ENCODE measurements around the gene SBF2. TPM values are rescaled to one million over a fixed set of nuclear protein-coding genes. Genes with fewer than 3 reads are reported as not detected.
"Not testable (repeated sequence)": the region's sequence is repeated elsewhere in the genome, so short reads cannot be mapped to it uniquely, and the experiment has no call there.

Gene SBF2
- total RNA-seq, 5 donors from 2014 or later (not counting 1 experiment from before 2014, with no cell fraction given) = 9.5 to 23.5 (median 13.0) TPM

DNA sequence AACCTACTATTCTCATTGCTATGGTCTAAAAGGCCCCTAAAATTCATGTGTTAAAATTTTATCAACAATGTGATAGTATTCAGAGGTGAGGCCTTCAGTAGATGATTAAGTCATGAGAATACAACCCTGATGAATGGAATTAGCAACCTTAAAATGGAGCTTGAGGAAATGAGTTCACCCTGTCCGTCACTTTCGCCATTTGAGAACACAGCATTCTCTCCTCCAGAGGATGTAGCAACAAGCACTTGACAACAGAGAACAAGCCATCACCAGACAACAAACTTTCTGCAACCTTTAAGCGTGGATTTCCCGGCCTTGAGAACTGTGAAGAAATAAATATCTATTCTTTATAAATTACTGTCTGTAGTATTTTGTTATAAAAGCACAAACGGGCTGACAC lies 197.0 kb downstream of the SBF2 start:
- peaks cover 5 to 31% (median 27%) of the 10 kb centered on the region in 3 donors for H3K9me3 Mint-ChIP-seq
- H3K4me3 ChIP-seq (ENCODE audit: control insufficient read depth in 1 of 2, extremely low read depth in 1 of 2, low read length in 1 of 2) = no peak overlapping the region
- ATAC-seq (replicated peaks in 1 of 4) (no peak), DNase-seq (no peak)
- WGBS (ENCODE audit: insufficient coverage) = no CpG with 5 or more reads among the region's 5 CpGs
- H3K4me1 Mint-ChIP-seq = peaks cover 4 to 8% (median 7%) of the 10 kb centered on the region in 3 donors
- ChIA-PET CTCF (no interaction called here), POLR2A (no interaction called here)
- no peak overlapping the region for H3K27ac ChIP-seq (ENCODE audit: low read length)
- H3K27ac Mint-ChIP-seq = no peak overlapping the region
- no peak overlapping the region for H3K4me3 Mint-ChIP-seq
- H3K27me3 ChIP-seq (replicated peaks in 1 of 2; ENCODE audit: control insufficient read depth in 2 of 2, extremely low read depth in 1 of 2, insufficient read depth in 2 of 2, low read length in 1 of 2) = no peaks in the 10 kb centered on the region
- peaks cover 34% of the 10 kb centered on the region for H3K36me3 Mint-ChIP-seq
- no peaks in the 10 kb centered on the region for H3K36me3 ChIP-seq (ENCODE audit: control insufficient read depth in 2 of 2, extremely low read depth in 1 of 2, insufficient read depth in 1 of 2, low read length in 1 of 2)
- no peaks in the 10 kb centered on the region for H3K9me3 ChIP-seq
- no peaks in the 10 kb centered on the region for H3K27me3 Mint-ChIP-seq
- H3K4me1 ChIP-seq (ENCODE audit: control insufficient read depth in 1 of 2, extremely low read depth in 1 of 2, insufficient read depth in 2 of 2, low read length in 2 of 2) = no peaks in the 10 kb centered on the region

- ATAC-seq (replicated peaks in 1 of 4) (no peak), DNase-seq (no peak)
- Histone ChIP-seq H3K4me3 (ENCODE audit: control insufficient read depth in 1 of 2, extremely low read depth in 1 of 2, low read length in 1 of 2) (no peak overlapping the region), H3K4me1 (ENCODE audit: control insufficient read depth in 1 of 2, extremely low read depth in 1 of 2, insufficient read depth in 2 of 2, low read length in 2 of 2) (no peaks in the 10 kb centered on the region), H3K27me3 (replicated peaks in 1 of 2; ENCODE audit: control insufficient read depth in 2 of 2, extremely low read depth in 1 of 2, insufficient read depth in 2 of 2, low read length in 1 of 2) (no peaks in the 10 kb centered on the region), H3K9me3 (no peaks in the 10 kb centered on the region), H3K36me3 (ENCODE audit: control insufficient read depth in 2 of 2, extremely low read depth in 1 of 2, insufficient read depth in 1 of 2, low read length in 1 of 2) (no peaks in the 10 kb centered on the region), H3K27ac (ENCODE audit: low read length) (no peak overlapping the region)
- Mint-ChIP-seq H3K36me3 (peaks cover 24% of the 10 kb centered on the region), H3K4me1 (peaks cover 12 to 15% (median 14%) of the 10 kb centered on the region in 3 donors), H3K4me3 (no peak overlapping the region), H3K9me3 (peaks cover 5 to 22% (median 20%) of the 10 kb centered on the region in 3 donors), H3K27me3 (no peaks in the 10 kb centered on the region), H3K27ac (no peak overlapping the region)
- ChIA-PET CTCF (no interaction called here), POLR2A (no interaction called here)
- WGBS (ENCODE audit: insufficient coverage) = no CpG with 5 or more reads among the region's 4 CpGs
These were observed 198.4 kb downstream of the SBF2 start for GRCh38 chr11:10095412-10096208.

DNA sequence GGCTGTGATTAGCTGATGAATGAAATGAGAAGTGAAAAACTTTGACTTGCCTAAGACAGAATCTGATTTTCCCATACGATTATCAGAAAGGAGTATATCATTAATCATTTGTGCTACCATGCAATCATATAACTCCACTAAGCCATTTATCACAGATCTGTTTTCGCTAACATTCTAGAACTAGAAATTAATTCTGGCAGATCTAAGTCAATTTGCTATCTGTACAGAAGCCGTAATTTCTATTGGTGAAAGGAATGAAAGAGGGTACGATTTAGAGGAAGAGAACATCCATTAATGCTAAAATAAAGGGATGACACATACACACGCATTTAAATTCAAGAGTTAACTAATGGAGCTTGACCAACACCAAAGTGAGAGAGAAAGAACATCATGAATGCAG lies 201.6 kb downstream of the SBF2 start:
- no CpG with 5 or more reads among the region's 5 CpGs for WGBS (ENCODE audit: insufficient coverage)
- Histone ChIP-seq H3K9me3 (no peaks in the 10 kb centered on the region), H3K27me3 (replicated peaks in 1 of 2; ENCODE audit: control insufficient read depth in 2 of 2, extremely low read depth in 1 of 2, insufficient read depth in 2 of 2, low read length in 1 of 2) (no peaks in the 10 kb centered on the region), H3K27ac (ENCODE audit: low read length) (no peak overlapping the region), H3K4me3 (ENCODE audit: control insufficient read depth in 1 of 2, extremely low read depth in 1 of 2, low read length in 1 of 2) (no peak overlapping the region), H3K36me3 (ENCODE audit: control insufficient read depth in 2 of 2, extremely low read depth in 1 of 2, insufficient read depth in 1 of 2, low read length in 1 of 2) (no peaks in the 10 kb centered on the region), H3K4me1 (ENCODE audit: control insufficient read depth in 1 of 2, extremely low read depth in 1 of 2, insufficient read depth in 2 of 2, low read length in 2 of 2) (no peaks in the 10 kb centered on the region)
- ChIA-PET CTCF (no interaction called here), POLR2A (no interaction called here)
- ATAC-seq (replicated peaks in 1 of 4) (no peak), DNase-seq (no peak)
- Mint-ChIP-seq H3K27me3 (no peaks in the 10 kb centered on the region), H3K4me1 (peaks cover 12 to 15% (median 12%) of the 10 kb centered on the region in 3 donors), H3K27ac (no peak overlapping the region), H3K9me3 (no peaks in the 10 kb centered on the region), H3K4me3 (no peak overlapping the region), H3K36me3 (peaks cover 8% of the 10 kb centered on the region)

DNA sequence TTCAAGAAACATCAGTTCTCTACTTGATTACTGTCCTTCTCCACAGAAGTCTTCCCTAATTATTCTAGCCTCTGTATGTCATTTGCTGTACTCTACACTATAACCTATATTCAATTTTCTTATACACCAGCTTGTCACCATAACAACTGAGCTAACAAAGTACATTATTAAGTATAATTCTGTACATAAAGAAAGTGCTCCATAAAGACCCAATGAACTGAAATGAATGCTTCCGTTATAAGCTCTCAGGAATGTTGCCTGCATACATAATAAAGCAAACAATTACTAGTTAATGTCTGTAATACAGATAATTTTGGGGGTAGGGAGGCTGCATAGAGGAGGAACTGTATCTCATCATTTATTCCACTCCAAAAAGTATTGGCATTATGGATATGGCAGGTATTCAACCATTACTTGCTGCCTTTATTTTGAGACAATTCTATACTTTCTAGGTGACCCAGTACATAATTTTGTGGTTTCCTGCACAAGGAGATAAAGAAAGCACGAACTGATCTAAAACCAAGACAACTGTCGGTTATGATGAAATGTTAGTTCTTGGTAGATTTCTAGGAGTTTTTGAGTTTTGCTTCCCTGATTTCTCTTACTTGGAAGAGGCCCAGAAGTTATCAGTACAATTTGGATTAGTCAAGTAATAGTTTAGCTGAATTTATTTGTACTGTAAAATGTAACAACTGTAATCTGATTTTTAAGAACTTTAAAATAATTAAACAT lies 202.5 kb downstream of the SBF2 start:
- no CpG with 5 or more reads among the region's 3 CpGs for WGBS (ENCODE audit: insufficient coverage)
- DNase-seq = no peak
- POLR2A ChIA-PET = no interaction called here

DNA sequence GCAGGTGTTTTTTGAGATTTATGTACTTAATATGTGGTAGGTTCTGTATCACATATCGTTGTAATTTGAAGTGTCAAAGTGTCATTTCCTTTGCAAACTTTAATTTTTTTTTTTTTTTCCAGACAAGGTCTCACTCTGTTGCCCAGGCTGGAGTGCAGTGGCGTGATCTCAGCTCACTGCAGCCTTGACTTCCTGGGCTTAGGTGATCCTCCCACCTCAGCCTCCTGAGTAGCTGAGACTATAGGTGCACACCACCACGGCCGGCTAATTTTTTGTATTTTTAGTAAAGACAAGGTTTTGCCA lies 206.1 kb downstream of the SBF2 start:
- CTCF ChIA-PET = interaction anchor here in 1 of 2 donors (1.0 kb wide), 1 partner anchor 10 kb away, joined by 3 read pairs; no protein-coding TSS in a partner anchor
- H3K27ac ChIP-seq (ENCODE audit: low read length); H3K4me3 ChIP-seq (ENCODE audit: control insufficient read depth in 1 of 2, extremely low read depth in 1 of 2, low read length in 1 of 2); H3K4me3 Mint-ChIP-seq; ATAC-seq (replicated peaks in 1 of 4); DNase-seq; POLR2A ChIA-PET; H3K36me3 ChIP-seq (ENCODE audit: control insufficient read depth in 2 of 2, extremely low read depth in 1 of 2, insufficient read depth in 1 of 2, low read length in 1 of 2); H3K9me3 ChIP-seq; H3K27me3 Mint-ChIP-seq; H3K4me1 ChIP-seq (ENCODE audit: control insufficient read depth in 1 of 2, extremely low read depth in 1 of 2, insufficient read depth in 2 of 2, low read length in 2 of 2); H3K27me3 ChIP-seq (replicated peaks in 1 of 2; ENCODE audit: control insufficient read depth in 2 of 2, extremely low read depth in 1 of 2, insufficient read depth in 2 of 2, low read length in 1 of 2); H3K27ac Mint-ChIP-seq: not testable (repeated sequence)
- H3K36me3 Mint-ChIP-seq = peaks cover 17% of the 10 kb centered on the region
- H3K9me3 Mint-ChIP-seq = peaks cover 3 to 26% (median 23%) of the 10 kb centered on the region in 3 donors
- WGBS (ENCODE audit: insufficient coverage) = no CpG with 5 or more reads among the region's 4 CpGs
- H3K4me1 Mint-ChIP-seq = peaks cover 12 to 15% (median 12%) of the 10 kb centered on the region in 3 donors

More for the DNA sequence above, 202.5 kb downstream of the SBF2 start:
- ATAC-seq (replicated peaks in 1 of 4) = no peak
- Mint-ChIP-seq H3K4me1 (peaks cover 12 to 15% (median 12%) of the 10 kb centered on the region in 3 donors), H3K4me3 (no peak overlapping the region), H3K27me3 (no peaks in the 10 kb centered on the region), H3K9me3 (no peaks in the 10 kb centered on the region), H3K27ac (no peak overlapping the region), H3K36me3 (peaks cover 8% of the 10 kb centered on the region)
- no peaks in the 10 kb centered on the region for H3K4me1 ChIP-seq (ENCODE audit: control insufficient read depth in 1 of 2, extremely low read depth in 1 of 2, insufficient read depth in 2 of 2, low read length in 2 of 2)
- no peaks in the 10 kb centered on the region for H3K27me3 ChIP-seq (replicated peaks in 1 of 2; ENCODE audit: control insufficient read depth in 2 of 2, extremely low read depth in 1 of 2, insufficient read depth in 2 of 2, low read length in 1 of 2)
- H3K36me3 ChIP-seq (ENCODE audit: control insufficient read depth in 2 of 2, extremely low read depth in 1 of 2, insufficient read depth in 1 of 2, low read length in 1 of 2) = no peaks in the 10 kb centered on the region
- no peak overlapping the region for H3K4me3 ChIP-seq (ENCODE audit: control insufficient read depth in 1 of 2, extremely low read depth in 1 of 2, low read length in 1 of 2)
- no peaks in the 10 kb centered on the region for H3K9me3 ChIP-seq
- H3K27ac ChIP-seq (ENCODE audit: low read length) = no peak overlapping the region
- CTCF ChIA-PET = no interaction called here

DNA sequence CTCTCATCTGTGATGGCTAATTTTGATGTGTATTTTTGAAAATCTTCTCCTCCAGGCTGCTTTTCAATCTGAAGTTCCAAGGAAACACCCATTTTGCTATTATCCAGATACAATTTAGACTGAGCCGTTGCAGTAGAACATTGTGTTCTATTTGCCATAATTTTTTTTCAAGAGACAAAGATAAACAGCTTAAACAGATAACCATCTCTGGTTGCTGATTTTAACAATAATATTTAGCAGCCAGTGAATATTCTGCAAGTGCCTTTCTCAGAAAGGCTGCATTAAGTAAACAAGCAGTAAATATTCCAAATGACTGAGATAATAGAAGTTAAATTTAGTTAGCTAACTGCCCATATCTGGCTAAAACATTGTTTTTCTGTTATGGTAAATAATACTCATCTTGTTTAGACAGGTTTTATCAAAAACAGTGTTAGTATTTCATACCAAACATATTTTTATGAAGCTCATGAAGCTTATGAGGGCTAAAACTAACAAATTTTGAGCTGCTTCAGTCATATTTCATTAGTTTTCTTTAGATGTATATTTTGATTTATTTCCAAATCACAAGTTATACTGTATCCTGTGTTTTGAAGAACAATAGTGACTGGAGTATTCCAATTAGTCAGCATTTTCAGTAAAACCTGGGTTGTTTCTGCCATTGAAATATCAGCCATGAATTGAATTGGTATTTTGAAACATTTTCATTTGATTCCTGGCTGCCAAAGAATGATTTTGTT lies 206.7 kb downstream of the SBF2 start:
- no peak overlapping the region for H3K27ac ChIP-seq (ENCODE audit: low read length)
- ChIA-PET POLR2A (no interaction called here), CTCF (interaction anchor here in 1 of 2 donors (1.0 kb wide), 1 partner anchor 10 kb away, joined by 3 read pairs; no protein-coding TSS in a partner anchor)

More for the DNA sequence above, 206.7 kb downstream of the SBF2 start:
- ATAC-seq (replicated peaks in 1 of 4) (no peak), DNase-seq (no peak)
- Histone ChIP-seq H3K4me3 (ENCODE audit: control insufficient read depth in 1 of 2, extremely low read depth in 1 of 2, low read length in 1 of 2) (no peak overlapping the region), H3K27me3 (replicated peaks in 1 of 2; ENCODE audit: control insufficient read depth in 2 of 2, extremely low read depth in 1 of 2, insufficient read depth in 2 of 2, low read length in 1 of 2) (no peaks in the 10 kb centered on the region), H3K4me1 (ENCODE audit: control insufficient read depth in 1 of 2, extremely low read depth in 1 of 2, insufficient read depth in 2 of 2, low read length in 2 of 2) (no peaks in the 10 kb centered on the region), H3K36me3 (ENCODE audit: control insufficient read depth in 2 of 2, extremely low read depth in 1 of 2, insufficient read depth in 1 of 2, low read length in 1 of 2) (no peaks in the 10 kb centered on the region), H3K9me3 (peaks cover 3% of the 10 kb centered on the region)
- Mint-ChIP-seq H3K27me3 (no peaks in the 10 kb centered on the region), H3K4me1 (peaks cover 9 to 12% (median 10%) of the 10 kb centered on the region in 3 donors), H3K27ac (no peak overlapping the region), H3K9me3 (peaks cover 9 to 31% (median 28%) of the 10 kb centered on the region in 3 donors), H3K4me3 (no peak overlapping the region), H3K36me3 (peaks cover 21% of the 10 kb centered on the region)
- WGBS (ENCODE audit: insufficient coverage) = 83% methylated on average over 1 of the region's 1 CpG
